GM12878 (cell line): ENCODE results near the gene TPCN2.

Experiments
- KDM1A ChIP-seq: fragments of 200-600 bp; sonication (generic); IDR thresholded peaks from 2 replicates; pipeline ENCODE4 v1.6.1; 2016; ENCODE audit warnings: borderline replicate concordance
- NFYB ChIP-seq: IDR thresholded peaks from 2 replicates; pipeline ENCODE4 v1.6.1; 2011; ENCODE audit warnings: low read depth, mild to moderate bottlenecking, low read length, improper control_type of control experiment, moderate library complexity; ENCODE audit not compliant: insufficient read depth
- PBX3 ChIP-seq: IDR thresholded peaks from 2 replicates; pipeline ENCODE4 v1.6.1; 2011; ENCODE audit warnings: mild to moderate bottlenecking, low read depth, low read length, moderate library complexity; ENCODE audit not compliant: insufficient replicate concordance
- POLR2AphosphoS5 ChIP-seq: IDR thresholded peaks from 2 replicates; pipeline ENCODE4 v1.6.1; 2011; ENCODE audit warnings: mild to moderate bottlenecking, low read length, inconsistent platforms
- REST ChIP-seq: IDR thresholded peaks from 2 replicates; pipeline ENCODE4 v1.6.1; 2012; ENCODE audit warnings: mild to moderate bottlenecking, low read depth, low read length

- TF ChIP-seq KDM1A (no peak), POLR2AphosphoS5 (no peak), NFYB (no peak), PBX3 (no peak), REST (no peak)
Observed at GRCh38 chr11:69066122-69067112, 17.7 kb downstream of the TPCN2 start.
